ENCODE measurements around the gene TENM4.

DNA sequence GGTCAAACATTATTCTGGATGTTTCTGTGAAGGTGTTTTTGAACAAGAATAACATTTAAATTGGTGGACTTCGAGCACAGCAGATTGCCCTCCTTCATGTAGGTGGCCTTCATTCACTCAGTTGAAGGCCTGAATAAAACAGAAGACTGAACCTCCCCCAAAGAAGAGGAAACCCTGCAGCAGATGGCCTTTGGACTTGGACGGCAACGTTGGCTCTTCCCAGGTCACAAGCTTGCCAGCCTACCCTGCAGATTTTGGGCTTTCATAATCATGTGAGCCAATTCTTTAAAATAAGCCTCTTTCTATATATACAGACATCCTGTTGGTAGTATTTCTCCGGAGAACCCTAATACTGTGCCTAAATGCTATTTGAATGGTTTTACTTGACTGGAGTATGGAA is 434.0 kb downstream of the TENM4 start:
- no peak for TF ChIP-seq CTCF (conservative IDR thresholded peaks at IDR 0.05; ENCODE audit: low read length)
- no peak for TF ChIP-seq EZH2phosphoT487 (IDR thresholded peaks at IDR 0.05; ENCODE audit: borderline replicate concordance, low read depth, low read length)
